Activated B cell treated with CpG ODN at 0.5 μM for 24 hours (primary cell): ENCODE measurements around the gene DDX53. TPM values are rescaled to one million over a fixed set of nuclear protein-coding genes. Genes with fewer than 3 reads are reported as not detected.

ENCODE experiments used
- ATAC-seq: fragments of 200-7000 bp; cut with Tn5 transposase; one replicate; pipeline ENCODE4 v1.10.0; 2021; ENCODE audit warnings: low read depth, mild to moderate bottlenecking, moderate library complexity
- CTCF ChIA-PET: fragments of 350-600 bp; sonication (Branson Sonifier 250); formaldehyde crosslinking; loops from one replicate; lab custom pipeline; 2021; ENCODE audit warnings: antibody characterized with exemption; lab: Charles Lee
- POLR2A ChIA-PET: fragments of 350-600 bp; sonication (Branson Sonifier 250); formaldehyde crosslinking; loops from one replicate; lab custom pipeline; 2021; ENCODE audit warnings: antibody characterized with exemption; lab: Charles Lee
- DNase-seq: peaks from one replicate; pipeline ENCODE4 v3.0.0; 2022
- H3K27ac Mint-ChIP-seq: one replicate; pipeline ENCODE4 v1.8.0; 2020; ENCODE audit warnings: mixed read lengths
- H3K27me3 Mint-ChIP-seq: one replicate; pipeline ENCODE4 v1.8.0; 2021; ENCODE audit warnings: mixed read lengths
- H3K36me3 Mint-ChIP-seq: one replicate; pipeline ENCODE4 v1.8.0; 2021; ENCODE audit warnings: low read depth, mixed read lengths
- H3K4me1 Mint-ChIP-seq: one replicate; pipeline ENCODE4 v1.8.0; 2021; ENCODE audit warnings: mixed read lengths
- H3K4me3 Mint-ChIP-seq: one replicate; pipeline ENCODE4 v1.8.0; 2020; ENCODE audit warnings: mild to moderate bottlenecking, mixed read lengths
- H3K9me3 Mint-ChIP-seq: one replicate; pipeline ENCODE4 v1.8.0; 2020; ENCODE audit warnings: mixed read lengths
- CTCF ChIP-seq: fragments of 200-600 bp; IDR thresholded peaks from one replicate; pipeline ENCODE4 v1.8.0; 2022; ENCODE audit warnings: antibody characterized with exemption, mild to moderate bottlenecking
- intact Hi-C: fragments of 100-400 bp; cut with micrococcal nuclease; formaldehyde crosslinking; loops from one replicate; pipeline ENCODE4 v1.15.1; 2024
- total RNA-seq: library from RNA; stranded (reverse); gene quantifications from 2 replicates; pipeline ENCODE4 v1.2.3, GENCODE V29; 2022

DDX53 gene
- total RNA-seq, 1 donor from 2014 or later = not detected

GRCh38 chrX:22975786-22976185 is 24.0 kb upstream of the DDX53 start:
- ChIA-PET CTCF (no interaction called here), POLR2A (no interaction called here)
- DNase-seq = no peak
- no peak overlapping the region for H3K27ac Mint-ChIP-seq
- intact Hi-C loops = no loop called here
- H3K27me3 Mint-ChIP-seq = no peaks in the 10 kb centered on the region
- H3K36me3 Mint-ChIP-seq = no peaks in the 10 kb centered on the region
- ATAC-seq = no peak
- TF ChIP-seq CTCF = no peak
- no peaks in the 10 kb centered on the region for H3K9me3 Mint-ChIP-seq
- no peaks in the 10 kb centered on the region for H3K4me1 Mint-ChIP-seq
- H3K4me3 Mint-ChIP-seq = no peak overlapping the region

GRCh38 chrX:22985958-22986357 is 13.8 kb upstream of the DDX53 start:
- Mint-ChIP-seq H3K9me3 (no peaks in the 10 kb centered on the region), H3K4me1 (no peaks in the 10 kb centered on the region), H3K36me3 (no peaks in the 10 kb centered on the region), H3K27ac (no peak overlapping the region), H3K27me3 (no peaks in the 10 kb centered on the region), H3K4me3 (no peak overlapping the region)
- POLR2A ChIA-PET = no interaction called here
- no peak for DNase-seq
- no peak for TF ChIP-seq CTCF
- ATAC-seq = no peak
- CTCF ChIA-PET = no interaction called here
- intact Hi-C loops = no loop called here

- DNase-seq (no peak), ATAC-seq (no peak)
- TF ChIP-seq CTCF = no peak
- no peaks in the 10 kb centered on the region for H3K9me3 Mint-ChIP-seq
- no peaks in the 10 kb centered on the region for H3K27me3 Mint-ChIP-seq
- ChIA-PET CTCF (no interaction called here), POLR2A (no interaction called here)
- H3K36me3 Mint-ChIP-seq = no peaks in the 10 kb centered on the region
- no peak overlapping the region for H3K4me3 Mint-ChIP-seq
- intact Hi-C loops = no loop called here
- no peak overlapping the region for H3K27ac Mint-ChIP-seq
- H3K4me1 Mint-ChIP-seq = no peaks in the 10 kb centered on the region
These were observed 12.3 kb upstream of the DDX53 start for GRCh38 chrX:22987452-22987851.

GRCh38 chrX:23003116-23003515 is 3.4 kb downstream of the DDX53 start:
- DNase-seq (no peak), ATAC-seq (no peak)
- intact Hi-C loops = no loop called here
- no peaks in the 10 kb centered on the region for H3K27me3 Mint-ChIP-seq
- H3K27ac Mint-ChIP-seq = no peak overlapping the region
- H3K4me3 Mint-ChIP-seq = no peak overlapping the region
- ChIA-PET POLR2A (no interaction called here), CTCF (no interaction called here)
- no peaks in the 10 kb centered on the region for H3K36me3 Mint-ChIP-seq
- H3K9me3 Mint-ChIP-seq = no peaks in the 10 kb centered on the region
- no peak for TF ChIP-seq CTCF
- no peaks in the 10 kb centered on the region for H3K4me1 Mint-ChIP-seq

GRCh38 chrX:23008431-23009099 is 8.8 kb downstream of the DDX53 start:
- H3K27ac Mint-ChIP-seq = no peak overlapping the region
- TF ChIP-seq CTCF = no peak
- no peak overlapping the region for H3K4me3 Mint-ChIP-seq
- H3K9me3 Mint-ChIP-seq = no peaks in the 10 kb centered on the region
- ATAC-seq (no peak), DNase-seq (no peak)
- intact Hi-C loops = no loop called here
- CTCF ChIA-PET = no interaction called here
- H3K36me3 Mint-ChIP-seq = no peaks in the 10 kb centered on the region
- POLR2A ChIA-PET = no interaction called here
- no peaks in the 10 kb centered on the region for H3K27me3 Mint-ChIP-seq
- no peaks in the 10 kb centered on the region for H3K4me1 Mint-ChIP-seq
